Breast epithelium (tissue), 4 donors: ENCODE results near the gene EGFL6. TPM values are rescaled to one million over a fixed set of nuclear protein-coding genes. Genes with fewer than 3 reads are reported as not detected.

Source experiments
- DNase-seq, 2 donors: peaks; one replicate each; pipeline ENCODE4 v3.0.0-alpha.2; 2019; ENCODE audit warnings: low spot score in 2 of 2
- H3K27ac ChIP-seq, 2 donors: fragments of 200-600 bp; sonication (generic) in 1 of 2; one replicate each; pipeline ENCODE4 v1.5.1; 2016 to 2019; ENCODE audit warnings: mild to moderate bottlenecking in 1 of 2
- H3K27me3 ChIP-seq, 2 donors: fragments of 200-600 bp; sonication (generic) in 1 of 2; one replicate each; pipeline versions ENCODE4 v1.5.1 to v1.6.0; 2017 to 2019; ENCODE audit warnings: control low read depth in 1 of 2, mild to moderate bottlenecking in 1 of 2
- H3K36me3 ChIP-seq: fragments of 200-600 bp; one replicate; pipeline ENCODE4 v1.5.1; 2019
- H3K4me1 ChIP-seq, 2 donors: fragments of 200-600 bp; sonication (generic); one replicate each; pipeline ENCODE4 v1.5.1; 2016 to 2019; ENCODE audit warnings: control low read depth in 1 of 2
- H3K4me3 ChIP-seq, 3 donors: fragments of 200-600 bp; sonication (generic); 1 replicate in 2 of 3; 2 replicates in 1 of 3; pipeline ENCODE4 v1.5.1; 2016 to 2019; ENCODE audit warnings: mild to moderate bottlenecking in 3 of 3, moderate library complexity in 2 of 3
- H3K9me3 ChIP-seq, 2 donors: fragments of 200-600 bp; sonication (generic) in 1 of 2; one replicate each; pipeline ENCODE4 v1.5.1; 2016 to 2019; ENCODE audit warnings: control low read depth in 1 of 2
- POLR2A ChIP-seq: fragments of 450-650 bp; IDR thresholded peaks from one replicate; pipeline ENCODE4 v1.6.1; 2016; ENCODE audit warnings: antibody characterized with exemption, mild to moderate bottlenecking, moderate library complexity
- POLR2AphosphoS5 ChIP-seq, 3 donors: sonication (generic); formaldehyde crosslinking; IDR thresholded peaks; one replicate each; pipeline ENCODE4 v1.6.1; 2017; ENCODE audit warnings: antibody characterized with exemption in 3 of 3
- intact Hi-C: fragments of 100-400 bp; cut with DNase I; formaldehyde crosslinking; loops from one replicate; pipeline ENCODE4 v1.15.1; 2023; ENCODE audit warnings: low total_unique reads
- total RNA-seq, 3 donors: library from RNA; depleted of rRNA; stranded (reverse); fragments of >200 nt; gene quantifications; one replicate each; pipeline ENCODE4 v1.1.0, GENCODE V29; 2016
- TF ChIP-seq, protein P1 (sequence below), 3 donors: fragments of 450-650 bp; IDR thresholded peaks; one replicate each; pipeline ENCODE4 v1.5.1; 2016 to 2017; ENCODE audit warnings: antibody characterized with exemption in 3 of 3, mild to moderate bottlenecking in 3 of 3, moderate library complexity in 3 of 3

The EGFL6 gene, protein sequence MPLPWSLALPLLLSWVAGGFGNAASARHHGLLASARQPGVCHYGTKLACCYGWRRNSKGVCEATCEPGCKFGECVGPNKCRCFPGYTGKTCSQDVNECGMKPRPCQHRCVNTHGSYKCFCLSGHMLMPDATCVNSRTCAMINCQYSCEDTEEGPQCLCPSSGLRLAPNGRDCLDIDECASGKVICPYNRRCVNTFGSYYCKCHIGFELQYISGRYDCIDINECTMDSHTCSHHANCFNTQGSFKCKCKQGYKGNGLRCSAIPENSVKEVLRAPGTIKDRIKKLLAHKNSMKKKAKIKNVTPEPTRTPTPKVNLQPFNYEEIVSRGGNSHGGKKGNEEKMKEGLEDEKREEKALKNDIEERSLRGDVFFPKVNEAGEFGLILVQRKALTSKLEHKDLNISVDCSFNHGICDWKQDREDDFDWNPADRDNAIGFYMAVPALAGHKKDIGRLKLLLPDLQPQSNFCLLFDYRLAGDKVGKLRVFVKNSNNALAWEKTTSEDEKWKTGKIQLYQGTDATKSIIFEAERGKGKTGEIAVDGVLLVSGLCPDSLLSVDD
- total RNA-seq: 10 to 100 TPM in 1 of 3 donors, under 1 TPM in 2; 0.59 to 11.8 (median 0.98) TPM

DNA sequence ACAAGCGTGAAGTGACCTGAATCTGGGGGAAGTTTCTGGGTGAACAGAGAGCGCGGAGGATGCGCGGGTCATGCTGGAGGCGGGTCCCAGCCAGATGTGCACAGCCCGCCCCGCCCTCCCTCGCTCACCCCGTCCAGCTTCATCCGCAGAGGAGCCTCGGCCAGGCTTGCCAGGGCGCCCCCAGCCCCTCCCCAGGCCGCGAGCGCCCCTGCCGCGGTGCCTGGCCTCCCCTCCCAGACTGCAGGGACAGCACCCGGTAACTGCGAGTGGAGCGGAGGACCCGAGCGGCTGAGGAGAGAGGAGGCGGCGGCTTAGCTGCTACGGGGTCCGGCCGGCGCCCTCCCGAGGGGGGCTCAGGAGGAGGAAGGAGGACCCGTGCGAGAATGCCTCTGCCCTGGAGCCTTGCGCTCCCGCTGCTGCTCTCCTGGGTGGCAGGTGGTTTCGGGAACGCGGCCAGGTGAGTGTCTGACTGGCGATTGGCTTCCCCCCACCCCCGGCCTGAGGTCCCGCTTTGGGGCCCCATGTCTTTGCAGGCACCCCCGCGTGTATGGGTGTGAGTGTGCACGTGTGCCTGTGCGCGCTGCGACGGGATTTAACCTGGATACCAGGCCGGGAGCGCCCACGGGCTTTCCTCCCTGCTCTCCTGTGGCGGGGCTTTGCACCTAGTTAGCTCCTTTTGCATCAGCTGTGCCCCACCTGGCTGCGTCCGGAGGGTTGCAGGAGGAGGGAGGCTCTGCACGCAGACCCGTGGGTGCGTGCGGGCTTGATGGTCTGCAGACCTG lies at the start of gene EGFL6:
TSS of gene EGFL6 (plus strand) at position 123 of the 782 bp plus-strand sequence. CDS start at position 384, 261 bp downstream.
- intact Hi-C loops: no loop called here
- Histone ChIP-seq H3K27ac (no peak within 1 kb of the TSS), H3K9me3 (no peaks in the 10 kb centered on the region), H3K4me1 (no peaks in the 10 kb centered on the region), H3K4me3 (peak within 1 kb of the TSS; percentile 20 to 60 (median 37)), H3K27me3 (peaks cover 0 to 87% of the 10 kb centered on the region in 2 donors), H3K36me3 (no peaks in the 10 kb centered on the region)
- no peak for DNase-seq
- TF ChIP-seq POLR2AphosphoS5 (IDR thresholded peaks at IDR 0.05) (no peak), POLR2A (no peak)
- TF ChIP-seq, protein P1, sequence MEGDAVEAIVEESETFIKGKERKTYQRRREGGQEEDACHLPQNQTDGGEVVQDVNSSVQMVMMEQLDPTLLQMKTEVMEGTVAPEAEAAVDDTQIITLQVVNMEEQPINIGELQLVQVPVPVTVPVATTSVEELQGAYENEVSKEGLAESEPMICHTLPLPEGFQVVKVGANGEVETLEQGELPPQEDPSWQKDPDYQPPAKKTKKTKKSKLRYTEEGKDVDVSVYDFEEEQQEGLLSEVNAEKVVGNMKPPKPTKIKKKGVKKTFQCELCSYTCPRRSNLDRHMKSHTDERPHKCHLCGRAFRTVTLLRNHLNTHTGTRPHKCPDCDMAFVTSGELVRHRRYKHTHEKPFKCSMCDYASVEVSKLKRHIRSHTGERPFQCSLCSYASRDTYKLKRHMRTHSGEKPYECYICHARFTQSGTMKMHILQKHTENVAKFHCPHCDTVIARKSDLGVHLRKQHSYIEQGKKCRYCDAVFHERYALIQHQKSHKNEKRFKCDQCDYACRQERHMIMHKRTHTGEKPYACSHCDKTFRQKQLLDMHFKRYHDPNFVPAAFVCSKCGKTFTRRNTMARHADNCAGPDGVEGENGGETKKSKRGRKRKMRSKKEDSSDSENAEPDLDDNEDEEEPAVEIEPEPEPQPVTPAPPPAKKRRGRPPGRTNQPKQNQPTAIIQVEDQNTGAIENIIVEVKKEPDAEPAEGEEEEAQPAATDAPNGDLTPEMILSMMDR (IDR thresholded peaks at IDR 0.05): no peak

DNA sequence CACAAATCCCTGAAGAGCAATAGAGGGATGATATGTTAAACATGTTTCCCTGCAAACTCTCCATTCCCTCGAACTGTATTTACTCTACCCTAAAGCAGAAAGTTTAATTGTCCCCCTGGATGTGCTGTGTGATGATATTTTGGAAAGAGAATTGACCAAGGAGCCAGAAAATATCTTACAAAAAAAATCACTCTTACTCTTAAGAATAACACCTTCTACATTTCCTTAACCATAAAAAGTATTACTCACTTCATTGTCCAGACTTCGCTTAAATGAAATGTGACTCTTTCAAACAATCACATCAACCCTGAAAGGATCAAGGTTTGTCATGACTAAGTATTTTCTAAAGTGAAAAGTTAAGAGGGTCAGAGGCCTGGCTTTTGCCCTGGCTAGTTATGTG lies 49.0 kb upstream of the EGFL6 start:
- H3K9me3 ChIP-seq: no peaks in the 10 kb centered on the region
- H3K27ac ChIP-seq: no peak overlapping the region
- peaks cover 0 to 57% of the 10 kb centered on the region in 2 donors for H3K27me3 ChIP-seq
- H3K4me3 ChIP-seq: no peak overlapping the region
- H3K4me1 ChIP-seq: no peaks in the 10 kb centered on the region
- TF ChIP-seq, protein P1 (IDR thresholded peaks at IDR 0.05): no peak
- no peak for TF ChIP-seq POLR2AphosphoS5 (IDR thresholded peaks at IDR 0.05)
- TF ChIP-seq POLR2A: no peak
- intact Hi-C loops: no loop called here
- no peaks in the 10 kb centered on the region for H3K36me3 ChIP-seq
- DNase-seq: no peak

DNA sequence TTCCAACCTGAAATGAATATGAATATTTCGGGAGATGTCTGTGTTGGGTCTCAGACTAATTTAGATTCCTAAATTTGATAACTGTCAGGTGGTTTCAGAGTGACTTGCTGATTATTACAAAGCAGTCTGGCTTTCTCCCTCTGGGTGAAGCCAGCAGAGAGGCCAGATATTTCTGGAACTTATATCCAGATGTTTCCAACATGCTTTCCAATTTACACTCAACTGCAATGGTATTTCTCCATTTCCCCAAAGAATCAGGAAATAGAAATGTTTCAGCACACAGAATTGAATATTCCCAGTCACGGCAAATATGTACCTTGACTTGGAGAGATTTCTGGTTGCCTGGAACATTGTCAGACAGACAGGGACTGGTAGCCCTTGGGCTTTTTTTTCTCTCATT lies 48.5 kb upstream of the EGFL6 start:
- no peaks in the 10 kb centered on the region for H3K36me3 ChIP-seq
- no peaks in the 10 kb centered on the region for H3K9me3 ChIP-seq
- H3K4me1 ChIP-seq: no peaks in the 10 kb centered on the region
- intact Hi-C loops: no loop called here
- no peak overlapping the region for H3K27ac ChIP-seq
- no peak for DNase-seq
- peaks cover 0 to 59% of the 10 kb centered on the region in 2 donors for H3K27me3 ChIP-seq
- no peak for TF ChIP-seq POLR2AphosphoS5 (IDR thresholded peaks at IDR 0.05)
- TF ChIP-seq, protein P1 (IDR thresholded peaks at IDR 0.05): no peak
- no peak for TF ChIP-seq POLR2A
- no peak overlapping the region for H3K4me3 ChIP-seq

DNA sequence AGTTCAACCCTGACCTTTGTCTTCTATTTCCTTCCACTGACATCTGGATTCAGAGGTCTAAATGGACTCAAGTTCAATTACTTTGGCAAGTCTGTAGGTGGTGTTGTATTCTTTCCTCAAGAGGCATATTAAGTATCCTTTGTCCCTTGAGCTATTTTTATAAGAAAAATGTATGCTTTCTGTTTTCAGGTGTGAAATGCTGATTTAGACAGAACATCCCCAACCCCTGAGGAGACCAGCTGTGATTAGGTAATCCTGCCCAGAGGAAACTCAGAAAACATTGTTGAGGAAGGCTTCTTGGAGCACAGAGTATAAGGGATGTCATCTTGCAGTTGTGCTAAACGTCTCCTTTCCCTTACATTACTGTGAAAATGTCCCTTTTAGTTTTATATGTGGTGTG lies 46.6 kb upstream of the EGFL6 start:
- TF ChIP-seq POLR2A: no peak
- TF ChIP-seq, protein P1 (IDR thresholded peaks at IDR 0.05): no peak
- no peak for TF ChIP-seq POLR2AphosphoS5 (IDR thresholded peaks at IDR 0.05)
- Histone ChIP-seq H3K9me3 (no peaks in the 10 kb centered on the region), H3K27ac (no peak overlapping the region), H3K4me3 (no peak overlapping the region), H3K27me3 (peaks cover 0 to 44% of the 10 kb centered on the region in 2 donors), H3K36me3 (no peaks in the 10 kb centered on the region), H3K4me1 (no peaks in the 10 kb centered on the region)
- intact Hi-C loops: no loop called here
- DNase-seq: no peak
